GM12878 (cell line): ENCODE data around the gene FLT1.

Experiments
- CEBPB ChIP-seq, 2 experiments: fragments of 150-350 bp in 1 of 2; IDR thresholded peaks; 2 replicates each; pipeline ENCODE4 v1.6.1; 2012 to 2014; ENCODE audit warnings: low read depth in 2 of 2, low read length in 2 of 2, borderline replicate concordance in 1 of 2, inconsistent platforms in 1 of 2
- CHD2 ChIP-seq: IDR thresholded peaks from 2 replicates; pipeline ENCODE4 v1.6.1; 2011; ENCODE audit warnings: low read depth, low read length, improper control_type of control experiment, borderline replicate concordance
- EP300 ChIP-seq, 2 experiments: fragments of 150-350 bp in 1 of 2; IDR thresholded peaks; 2 replicates each; pipeline ENCODE4 v1.6.1; 2011 to 2012; ENCODE audit warnings: low read depth in 2 of 2, low read length in 2 of 2, borderline replicate concordance in 1 of 2, improper control_type of control experiment in 1 of 2, inconsistent platforms in 1 of 2; ENCODE audit not compliant: control insufficient read depth in 1 of 2
- FOXK2 ChIP-seq: fragments of 450-650 bp; IDR thresholded peaks from 2 replicates; pipeline ENCODE4 v1.6.1; 2017; ENCODE audit warnings: mild to moderate bottlenecking, moderate library complexity
- IRF4 ChIP-seq: IDR thresholded peaks from 2 replicates; pipeline ENCODE4 v1.6.1; 2011; ENCODE audit warnings: low read depth, low read length
- NFYA ChIP-seq: IDR thresholded peaks from 2 replicates; pipeline ENCODE4 v1.6.1; 2011; ENCODE audit warnings: low read depth, mild to moderate bottlenecking, low read length, improper control_type of control experiment, borderline replicate concordance
- POLR2AphosphoS5 ChIP-seq: IDR thresholded peaks from 2 replicates; pipeline ENCODE4 v1.6.1; 2011; ENCODE audit warnings: mild to moderate bottlenecking, low read length, inconsistent platforms
- RFX5 ChIP-seq: IDR thresholded peaks from 2 replicates; pipeline ENCODE4 v1.6.1; 2011; ENCODE audit warnings: low read depth, low read length, improper control_type of control experiment
- SIX5 ChIP-seq: IDR thresholded peaks from 2 replicates; pipeline ENCODE4 v1.6.1; 2011; ENCODE audit warnings: mild to moderate bottlenecking, low read depth, low read length, moderate library complexity; ENCODE audit not compliant: severe bottlenecking
- TARDBP ChIP-seq: IDR thresholded peaks from 2 replicates; pipeline ENCODE4 v1.6.1; 2016; ENCODE audit warnings: borderline replicate concordance
- ZSCAN29 ChIP-seq: fragments of 450-650 bp; IDR thresholded peaks from 2 replicates; pipeline ENCODE4 v1.6.1; 2017; ENCODE audit warnings: mild to moderate bottlenecking, moderate library complexity
- TF ChIP-seq, protein P1 (sequence below), 3 experiments: IDR thresholded peaks in 2 of 3; conservative IDR thresholded peaks in 1 of 3; 2 replicates each; pipeline ENCODE4 v1.5.1; 2011; ENCODE audit warnings: low read depth in 3 of 3, low read length in 3 of 3, mild to moderate bottlenecking in 3 of 3, control low read depth in 2 of 3, moderate library complexity in 2 of 3, inconsistent platforms in 1 of 3, mixed read lengths in 1 of 3; ENCODE audit not compliant: control insufficient read depth in 2 of 3, insufficient read depth in 1 of 3; ENCODE audit errors: extremely low read depth in 1 of 3
- TF ChIP-seq, protein P2 (sequence below): fragments of 450-650 bp; IDR thresholded peaks from 2 replicates; pipeline ENCODE4 v1.6.1; 2017; ENCODE audit warnings: mild to moderate bottlenecking
- TF ChIP-seq, protein P3 (sequence below): IDR thresholded peaks from 2 replicates; pipeline ENCODE4 v1.6.1; 2011; ENCODE audit warnings: mild to moderate bottlenecking, low read depth, low read length, moderate library complexity; ENCODE audit not compliant: insufficient replicate concordance

DNA sequence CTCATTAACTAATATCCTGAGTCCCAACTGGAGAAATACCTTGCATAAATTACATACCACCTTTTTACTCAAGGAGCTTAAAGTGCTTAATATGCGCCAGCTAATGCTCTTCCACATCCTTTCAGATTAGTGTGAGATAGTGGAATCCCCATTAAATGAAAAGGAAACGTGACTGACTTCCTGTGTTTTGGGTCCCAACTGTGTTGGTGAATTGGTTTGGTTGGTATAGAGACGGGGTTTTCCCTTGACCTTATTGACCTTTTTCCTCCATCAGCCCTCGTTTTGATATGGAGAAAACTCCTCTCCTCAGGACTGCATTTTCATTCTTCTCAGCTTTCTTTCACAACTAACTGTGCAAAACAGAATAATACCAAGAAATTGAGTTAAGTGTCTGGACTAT, 193.1 kb downstream of the FLT1 start:
- TF ChIP-seq, protein P1, sequence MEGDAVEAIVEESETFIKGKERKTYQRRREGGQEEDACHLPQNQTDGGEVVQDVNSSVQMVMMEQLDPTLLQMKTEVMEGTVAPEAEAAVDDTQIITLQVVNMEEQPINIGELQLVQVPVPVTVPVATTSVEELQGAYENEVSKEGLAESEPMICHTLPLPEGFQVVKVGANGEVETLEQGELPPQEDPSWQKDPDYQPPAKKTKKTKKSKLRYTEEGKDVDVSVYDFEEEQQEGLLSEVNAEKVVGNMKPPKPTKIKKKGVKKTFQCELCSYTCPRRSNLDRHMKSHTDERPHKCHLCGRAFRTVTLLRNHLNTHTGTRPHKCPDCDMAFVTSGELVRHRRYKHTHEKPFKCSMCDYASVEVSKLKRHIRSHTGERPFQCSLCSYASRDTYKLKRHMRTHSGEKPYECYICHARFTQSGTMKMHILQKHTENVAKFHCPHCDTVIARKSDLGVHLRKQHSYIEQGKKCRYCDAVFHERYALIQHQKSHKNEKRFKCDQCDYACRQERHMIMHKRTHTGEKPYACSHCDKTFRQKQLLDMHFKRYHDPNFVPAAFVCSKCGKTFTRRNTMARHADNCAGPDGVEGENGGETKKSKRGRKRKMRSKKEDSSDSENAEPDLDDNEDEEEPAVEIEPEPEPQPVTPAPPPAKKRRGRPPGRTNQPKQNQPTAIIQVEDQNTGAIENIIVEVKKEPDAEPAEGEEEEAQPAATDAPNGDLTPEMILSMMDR (IDR thresholded peaks at IDR 0.05 in 2 of 3, conservative IDR thresholded peaks at IDR 0.05 in 1 of 3; ENCODE audit: control insufficient read depth in 2 of 3, extremely low read depth in 1 of 3, insufficient read depth in 1 of 3, low read depth in 3 of 3, low read length in 3 of 3) = no peak
- TF ChIP-seq TARDBP = no peak
- TF ChIP-seq SIX5 = no peak
- TF ChIP-seq CEBPB (IDR thresholded peaks at IDR 0.05; ENCODE audit: borderline replicate concordance in 1 of 2, low read depth in 2 of 2, low read length in 2 of 2) = no peak
- no peak for TF ChIP-seq IRF4
- TF ChIP-seq NFYA = no peak
- TF ChIP-seq RFX5 = no peak
- TF ChIP-seq CHD2 = no peak
- TF ChIP-seq FOXK2 = no peak
- TF ChIP-seq ZSCAN29 = no peak
- TF ChIP-seq, protein P2, sequence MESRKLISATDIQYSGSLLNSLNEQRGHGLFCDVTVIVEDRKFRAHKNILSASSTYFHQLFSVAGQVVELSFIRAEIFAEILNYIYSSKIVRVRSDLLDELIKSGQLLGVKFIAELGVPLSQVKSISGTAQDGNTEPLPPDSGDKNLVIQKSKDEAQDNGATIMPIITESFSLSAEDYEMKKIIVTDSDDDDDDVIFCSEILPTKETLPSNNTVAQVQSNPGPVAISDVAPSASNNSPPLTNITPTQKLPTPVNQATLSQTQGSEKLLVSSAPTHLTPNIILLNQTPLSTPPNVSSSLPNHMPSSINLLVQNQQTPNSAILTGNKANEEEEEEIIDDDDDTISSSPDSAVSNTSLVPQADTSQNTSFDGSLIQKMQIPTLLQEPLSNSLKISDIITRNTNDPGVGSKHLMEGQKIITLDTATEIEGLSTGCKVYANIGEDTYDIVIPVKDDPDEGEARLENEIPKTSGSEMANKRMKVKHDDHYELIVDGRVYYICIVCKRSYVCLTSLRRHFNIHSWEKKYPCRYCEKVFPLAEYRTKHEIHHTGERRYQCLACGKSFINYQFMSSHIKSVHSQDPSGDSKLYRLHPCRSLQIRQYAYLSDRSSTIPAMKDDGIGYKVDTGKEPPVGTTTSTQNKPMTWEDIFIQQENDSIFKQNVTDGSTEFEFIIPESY = no peak
- no peak for TF ChIP-seq EP300 (IDR thresholded peaks at IDR 0.05; ENCODE audit: borderline replicate concordance in 1 of 2, control insufficient read depth in 1 of 2, low read depth in 2 of 2, low read length in 2 of 2)
- TF ChIP-seq POLR2AphosphoS5 = no peak
- TF ChIP-seq, protein P3, sequence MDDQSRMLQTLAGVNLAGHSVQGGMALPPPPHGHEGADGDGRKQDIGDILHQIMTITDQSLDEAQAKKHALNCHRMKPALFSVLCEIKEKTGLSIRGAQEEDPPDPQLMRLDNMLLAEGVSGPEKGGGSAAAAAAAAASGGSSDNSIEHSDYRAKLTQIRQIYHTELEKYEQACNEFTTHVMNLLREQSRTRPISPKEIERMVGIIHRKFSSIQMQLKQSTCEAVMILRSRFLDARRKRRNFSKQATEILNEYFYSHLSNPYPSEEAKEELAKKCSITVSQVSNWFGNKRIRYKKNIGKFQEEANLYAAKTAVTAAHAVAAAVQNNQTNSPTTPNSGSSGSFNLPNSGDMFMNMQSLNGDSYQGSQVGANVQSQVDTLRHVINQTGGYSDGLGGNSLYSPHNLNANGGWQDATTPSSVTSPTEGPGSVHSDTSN = no peak
